Gastroesophageal sphincter (tissue), 3 donors: Measurements from ENCODE around the gene SMLR1.

Experiments
- CTCF ChIP-seq, 4 experiments: fragments of 200-600 bp in 2 of 4; fragments of 450-650 bp in 2 of 4; sonication (generic) in 1 of 4; IDR thresholded peaks; one replicate each; pipeline ENCODE4 v1.5.1; 2017 to 2019; ENCODE audit warnings: antibody characterized with exemption in 4 of 4, mild to moderate bottlenecking in 2 of 4, moderate library complexity in 2 of 4
- EP300 ChIP-seq: sonication (generic); formaldehyde crosslinking; IDR thresholded peaks from one replicate; pipeline ENCODE4 v1.6.1; 2017; ENCODE audit warnings: antibody characterized with exemption, mild to moderate bottlenecking
- POLR2A ChIP-seq, 2 donors: fragments of 450-650 bp; IDR thresholded peaks; one replicate each; pipeline ENCODE4 v1.6.1; 2017; ENCODE audit warnings: antibody characterized with exemption in 2 of 2, mild to moderate bottlenecking in 2 of 2, moderate library complexity in 1 of 2
- POLR2AphosphoS5 ChIP-seq: sonication (generic); formaldehyde crosslinking; IDR thresholded peaks from one replicate; pipeline ENCODE4 v1.6.1; 2017; ENCODE audit warnings: antibody characterized with exemption

GRCh38 chr6:130825772-130826441 lies 1.3 kb upstream of the SMLR1 start:
- TF ChIP-seq POLR2A (IDR thresholded peaks at IDR 0.05), result no peak
- no peak for TF ChIP-seq CTCF (IDR thresholded peaks at IDR 0.05)
- no peak for TF ChIP-seq POLR2AphosphoS5
- no peak for TF ChIP-seq EP300
